Cardiac muscle cell (in vitro differentiated cells and primary cell): ENCODE data around the gene CFAP157. TPM values are rescaled to one million over a fixed set of nuclear protein-coding genes. Genes with fewer than 3 reads are reported as not detected.

Source experiments
- DNase-seq, 2 donors: peaks; one replicate each; pipeline versions ENCODE4 v3.0.0 to v3.0.0-alpha.2; 2010 to 2017; ENCODE audit warnings: low read depth in 1 of 2, low spot score in 1 of 2
- H3K27ac ChIP-seq: fragments of 200-600 bp; sonication (generic); 2 replicates; pipeline ENCODE4 v1.5.1; 2016
- H3K27me3 ChIP-seq: fragments of 200-600 bp; sonication (generic); 2 replicates; pipeline ENCODE4 v1.6.0; 2016; ENCODE audit warnings: control low read depth
- H3K36me3 ChIP-seq: fragments of 200-600 bp; sonication (generic); 2 replicates; pipeline ENCODE4 v1.5.1; 2016; ENCODE audit warnings: control low read depth
- H3K4me1 ChIP-seq: fragments of 200-600 bp; sonication (generic); 2 replicates; pipeline ENCODE4 v1.8.1; 2017; ENCODE audit warnings: low read depth, mild to moderate bottlenecking, mixed run types
- H3K4me3 ChIP-seq: fragments of 200-600 bp; sonication (generic); 2 replicates; pipeline ENCODE4 v1.5.1; 2016; ENCODE audit warnings: mild to moderate bottlenecking
- H3K9me3 ChIP-seq: fragments of 200-600 bp; sonication (generic); 2 replicates; pipeline ENCODE4 v1.5.1; 2017; ENCODE audit warnings: low read depth, mild to moderate bottlenecking, control low read depth
- polyA plus RNA-seq: library from polyadenylated mRNA; unstranded; fragments of >200 nt; fragmentation: Nextera tagmentation; extraction: Ambion mirVana; gene quantifications from 2 replicates; pipeline ENCODE4 v1.2.1, GENCODE V29; 2016
- total RNA-seq: library from RNA; depleted of rRNA; stranded (reverse); fragments of >200 nt; gene quantifications from 2 replicates; pipeline ENCODE4 v1.2.3, GENCODE V29; 2016
- TF ChIP-seq, protein P1 (sequence below): IDR thresholded peaks from 2 replicates; pipeline ENCODE4 v1.5.1; 2012; ENCODE audit warnings: low read depth, mild to moderate bottlenecking, low read length

CFAP157 gene
- total and polyA plus RNA-seq, 2 experiments from 2014 or later, result 0.76 to 0.86 TPM

DNA sequence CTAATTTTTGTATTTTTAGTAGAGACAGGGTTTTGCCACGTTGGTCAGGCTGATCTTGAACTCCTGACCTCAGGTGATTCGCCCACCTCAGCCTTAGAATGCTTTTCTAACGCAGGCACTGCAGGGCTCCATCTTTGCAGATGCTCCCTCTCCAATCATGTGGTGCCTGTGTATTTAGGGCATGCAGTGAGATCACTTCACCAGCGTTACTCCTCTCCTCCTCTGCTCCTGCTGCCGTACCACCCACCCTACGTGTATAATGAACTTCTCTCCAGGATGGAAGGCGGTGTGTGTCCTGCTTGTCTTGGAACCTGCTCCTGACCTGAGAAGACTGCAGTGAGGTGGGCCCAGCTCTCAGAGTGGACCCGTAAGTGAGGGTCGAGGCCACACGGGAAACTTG lies 13.6 kb upstream of the CFAP157 start:
- Histone ChIP-seq H3K4me3 (no peak overlapping the region), H3K27ac (no peak overlapping the region), H3K36me3 (peaks cover 4% of the 10 kb centered on the region), H3K9me3 (no peaks in the 10 kb centered on the region), H3K4me1 (no peaks in the 10 kb centered on the region), H3K27me3 (no peaks in the 10 kb centered on the region)
- TF ChIP-seq, protein P1, sequence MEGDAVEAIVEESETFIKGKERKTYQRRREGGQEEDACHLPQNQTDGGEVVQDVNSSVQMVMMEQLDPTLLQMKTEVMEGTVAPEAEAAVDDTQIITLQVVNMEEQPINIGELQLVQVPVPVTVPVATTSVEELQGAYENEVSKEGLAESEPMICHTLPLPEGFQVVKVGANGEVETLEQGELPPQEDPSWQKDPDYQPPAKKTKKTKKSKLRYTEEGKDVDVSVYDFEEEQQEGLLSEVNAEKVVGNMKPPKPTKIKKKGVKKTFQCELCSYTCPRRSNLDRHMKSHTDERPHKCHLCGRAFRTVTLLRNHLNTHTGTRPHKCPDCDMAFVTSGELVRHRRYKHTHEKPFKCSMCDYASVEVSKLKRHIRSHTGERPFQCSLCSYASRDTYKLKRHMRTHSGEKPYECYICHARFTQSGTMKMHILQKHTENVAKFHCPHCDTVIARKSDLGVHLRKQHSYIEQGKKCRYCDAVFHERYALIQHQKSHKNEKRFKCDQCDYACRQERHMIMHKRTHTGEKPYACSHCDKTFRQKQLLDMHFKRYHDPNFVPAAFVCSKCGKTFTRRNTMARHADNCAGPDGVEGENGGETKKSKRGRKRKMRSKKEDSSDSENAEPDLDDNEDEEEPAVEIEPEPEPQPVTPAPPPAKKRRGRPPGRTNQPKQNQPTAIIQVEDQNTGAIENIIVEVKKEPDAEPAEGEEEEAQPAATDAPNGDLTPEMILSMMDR, result no peak
- no peak for DNase-seq

DNA sequence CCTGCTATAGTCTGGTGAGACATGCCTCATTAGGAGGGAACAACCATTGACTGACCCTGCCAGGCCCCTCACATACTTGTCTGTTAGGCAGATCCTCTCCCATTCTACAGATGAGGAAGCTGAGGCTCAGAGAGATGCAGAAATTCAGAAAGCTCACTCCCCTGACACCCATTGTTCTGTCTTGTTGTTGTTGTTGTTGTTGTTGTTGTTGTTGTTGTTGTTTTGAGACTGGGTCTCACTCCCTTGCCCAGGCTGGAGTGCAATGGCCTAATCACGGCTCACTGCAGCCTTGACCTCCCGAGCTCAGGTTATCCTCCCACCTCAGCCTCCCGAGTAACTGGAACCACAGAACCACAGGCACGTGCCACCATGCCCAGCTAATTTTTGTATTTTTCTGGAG lies 13.1 kb upstream of the CFAP157 start:
- TF ChIP-seq, protein P1, result no peak
- no peaks in the 10 kb centered on the region for H3K4me1 ChIP-seq
- no peak overlapping the region for H3K27ac ChIP-seq
- no peak overlapping the region for H3K4me3 ChIP-seq
- DNase-seq, result no peak
- H3K36me3 ChIP-seq, result peaks cover 4% of the 10 kb centered on the region
- no peaks in the 10 kb centered on the region for H3K9me3 ChIP-seq
- H3K27me3 ChIP-seq, result no peaks in the 10 kb centered on the region

DNA sequence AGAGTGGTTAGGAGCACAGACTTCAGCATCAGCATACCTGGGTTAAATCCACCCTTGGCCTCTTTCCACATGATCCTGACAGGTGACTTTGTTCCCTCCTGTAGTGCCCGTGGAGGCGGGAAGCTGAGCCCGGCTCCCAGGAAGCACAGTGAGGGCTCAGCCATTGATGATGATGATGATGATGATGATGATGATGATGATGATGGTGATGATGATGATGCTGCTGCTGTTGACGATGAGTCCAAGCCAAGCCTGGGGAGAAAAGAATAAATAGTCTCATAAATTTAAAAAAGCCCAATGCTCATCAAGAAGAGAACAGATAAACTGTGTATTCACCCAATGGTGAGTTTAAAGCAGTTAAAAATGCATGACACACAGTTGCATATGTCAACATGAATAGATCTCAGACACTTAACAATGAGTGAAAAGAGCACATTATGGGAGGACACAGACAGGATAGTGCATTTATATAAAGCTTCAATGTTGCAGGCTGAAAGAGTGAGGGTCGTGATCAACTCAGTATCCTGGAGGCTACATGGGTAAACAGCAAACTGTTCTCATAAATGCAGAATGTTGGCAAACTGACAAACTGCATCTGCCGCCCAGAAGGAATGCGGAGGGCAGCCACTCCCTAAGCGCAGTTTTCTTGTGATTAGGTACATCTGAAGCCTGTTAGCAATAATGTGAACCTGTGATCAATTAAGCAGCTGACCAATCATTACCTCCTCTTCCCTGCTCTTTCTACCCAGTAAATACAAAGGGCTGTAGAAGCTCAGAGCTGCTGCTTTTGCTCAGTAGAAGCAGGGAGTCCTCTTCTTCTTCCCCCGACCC lies 11.7 kb upstream of the CFAP157 start:
- H3K27me3 ChIP-seq, result no peaks in the 10 kb centered on the region
- no peak overlapping the region for H3K4me3 ChIP-seq
- TF ChIP-seq, protein P1, result no peak
- H3K4me1 ChIP-seq, result no peaks in the 10 kb centered on the region
- H3K36me3 ChIP-seq, result peaks cover 4% of the 10 kb centered on the region
- H3K9me3 ChIP-seq, result no peaks in the 10 kb centered on the region
- DNase-seq, result no peak
- H3K27ac ChIP-seq, result no peak overlapping the region

DNA sequence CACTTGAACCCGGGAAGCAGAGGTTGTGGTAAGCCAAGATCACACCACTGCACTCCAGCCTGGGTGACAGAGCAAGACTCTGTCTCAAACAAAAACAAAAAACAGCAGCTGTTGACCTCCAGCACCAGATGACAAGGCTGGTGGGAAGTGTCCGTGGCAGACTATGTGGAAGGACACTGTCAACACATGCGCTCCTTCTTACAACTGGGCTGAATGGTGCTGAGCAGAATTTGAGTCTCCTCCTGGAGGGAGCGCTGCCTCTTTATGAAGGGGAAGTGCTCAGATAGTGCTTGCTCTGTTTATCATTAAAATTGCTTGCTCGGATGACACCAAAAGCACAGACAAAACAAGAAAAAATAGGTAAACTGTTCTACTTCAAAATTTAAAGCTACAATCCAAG lies 9.2 kb upstream of the CFAP157 start:
- Histone ChIP-seq H3K4me3 (no peak overlapping the region), H3K27me3 (no peaks in the 10 kb centered on the region), H3K9me3 (no peaks in the 10 kb centered on the region), H3K4me1 (no peaks in the 10 kb centered on the region), H3K27ac (no peak overlapping the region), H3K36me3 (no peaks in the 10 kb centered on the region)
- TF ChIP-seq, protein P1, result no peak
- no peak for DNase-seq

DNA sequence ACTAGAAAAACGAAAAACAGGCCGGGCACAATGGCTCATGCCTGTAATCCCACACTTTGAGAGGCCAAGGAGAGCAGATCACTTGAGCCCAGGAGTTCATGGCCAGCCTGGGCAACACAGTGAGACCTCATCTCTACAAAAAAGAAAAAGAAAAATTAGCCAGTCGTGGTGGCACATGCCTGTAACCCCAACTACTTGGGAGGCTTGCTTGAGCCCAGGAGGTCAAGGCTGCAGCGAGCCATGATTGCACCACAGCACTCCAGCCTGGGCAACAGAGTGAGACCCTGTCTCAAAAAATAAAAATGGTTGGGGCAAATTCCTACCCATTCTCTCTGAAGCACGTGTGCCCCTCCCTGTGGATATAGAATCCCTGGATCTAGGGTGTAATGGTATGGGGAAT lies 8.4 kb upstream of the CFAP157 start:
- DNase-seq, result no peak
- H3K36me3 ChIP-seq, result no peaks in the 10 kb centered on the region
- no peaks in the 10 kb centered on the region for H3K27me3 ChIP-seq
- H3K9me3 ChIP-seq, result no peaks in the 10 kb centered on the region
- TF ChIP-seq, protein P1, result no peak
- H3K27ac ChIP-seq, result no peak overlapping the region
- no peak overlapping the region for H3K4me3 ChIP-seq
- no peaks in the 10 kb centered on the region for H3K4me1 ChIP-seq
